Effector memory CD4-positive, alpha-beta T cell (primary cell): ENCODE data around the gene UQCRC1.

Source experiments
- DNase-seq, 3 donors: peaks; one replicate each; pipeline ENCODE4 v3.0.0-alpha.2; 2020
- H3K27ac ChIP-seq: 2 replicates; pipeline ENCODE4 v1.7.0; 2013; ENCODE audit warnings: mild to moderate bottlenecking, low read length, moderate library complexity; ENCODE audit not compliant: insufficient read depth, poor library complexity, severe bottlenecking
- H3K27me3 ChIP-seq: replicated peaks from 2 replicates; pipeline ENCODE4 v1.7.0; 2013; ENCODE audit warnings: mild to moderate bottlenecking, low read length; ENCODE audit not compliant: insufficient read depth, control insufficient read depth, poor library complexity, severe bottlenecking
- H3K36me3 ChIP-seq: 2 replicates; pipeline ENCODE4 v1.7.0; 2013; ENCODE audit warnings: mild to moderate bottlenecking, low read length, moderate library complexity; ENCODE audit not compliant: control insufficient read depth, insufficient read depth
- H3K4me1 ChIP-seq: 2 replicates; pipeline ENCODE4 v1.7.0; 2013; ENCODE audit warnings: low read length, mild to moderate bottlenecking; ENCODE audit not compliant: control insufficient read depth, insufficient read depth, poor library complexity, severe bottlenecking
- H3K4me3 ChIP-seq: 2 replicates; pipeline ENCODE4 v1.7.0; 2013; ENCODE audit warnings: low read length, low read depth, mild to moderate bottlenecking; ENCODE audit not compliant: insufficient read depth, poor library complexity, severe bottlenecking
- H3K9me3 ChIP-seq: 2 replicates; pipeline ENCODE4 v1.7.0; 2013; ENCODE audit warnings: mild to moderate bottlenecking, low read length, moderate library complexity; ENCODE audit not compliant: control insufficient read depth

Gene UQCRC1

GRCh38 chr3:48623851-48624547 is 14.6 kb upstream of the UQCRC1 start:
- peaks cover 15% of the 10 kb centered on the region for H3K36me3 ChIP-seq
- H3K4me1 ChIP-seq, result no peaks in the 10 kb centered on the region
- H3K27ac ChIP-seq, result no peak overlapping the region
- no peak overlapping the region for H3K4me3 ChIP-seq
- no peak for DNase-seq
- no peaks in the 10 kb centered on the region for H3K27me3 ChIP-seq
- H3K9me3 ChIP-seq, result no peaks in the 10 kb centered on the region

GRCh38 chr3:48621461-48621869 is 12.0 kb upstream of the UQCRC1 start, which contains the start of gene TMEM89:
Gene TMEM89, minus strand, starts transcription at chr3:48621769. Its CDS starts 13 bp downstream, at chr3:48621756.
- no peak within 1 kb of the TSS for H3K27ac ChIP-seq
- no peaks in the 10 kb centered on the region for H3K9me3 ChIP-seq
- no peaks in the 10 kb centered on the region for H3K4me1 ChIP-seq
- H3K36me3 ChIP-seq, result no peaks in the 10 kb centered on the region
- DNase-seq, result no peak
- H3K4me3 ChIP-seq, result no peak within 1 kb of the TSS
- H3K27me3 ChIP-seq, result no peaks in the 10 kb centered on the region

- Histone ChIP-seq H3K36me3 (no peaks in the 10 kb centered on the region), H3K27ac (no peak overlapping the region), H3K4me3 (no peak overlapping the region), H3K27me3 (no peaks in the 10 kb centered on the region), H3K9me3 (no peaks in the 10 kb centered on the region), H3K4me1 (no peaks in the 10 kb centered on the region)
- DNase-seq, result no peak
Measured at GRCh38 chr3:48619541-48620524, 10.4 kb upstream of the UQCRC1 start.

- no peak for DNase-seq
- Histone ChIP-seq H3K4me3 (no peak overlapping the region), H3K36me3 (no peaks in the 10 kb centered on the region), H3K27ac (no peak overlapping the region), H3K27me3 (no peaks in the 10 kb centered on the region), H3K9me3 (no peaks in the 10 kb centered on the region), H3K4me1 (no peaks in the 10 kb centered on the region)
Measured at GRCh38 chr3:48617559-48617958, 8.1 kb upstream of the UQCRC1 start.

- DNase-seq, result no peak
- Histone ChIP-seq H3K36me3 (no peaks in the 10 kb centered on the region), H3K4me1 (no peaks in the 10 kb centered on the region), H3K27me3 (no peaks in the 10 kb centered on the region), H3K27ac (no peak overlapping the region), H3K9me3 (no peaks in the 10 kb centered on the region), H3K4me3 (no peak overlapping the region)
Measured at GRCh38 chr3:48614044-48614443, 4.6 kb upstream of the UQCRC1 start.

- Histone ChIP-seq H3K4me3 (no peak overlapping the region), H3K27ac (no peak overlapping the region), H3K27me3 (no peaks in the 10 kb centered on the region), H3K36me3 (no peaks in the 10 kb centered on the region), H3K4me1 (no peaks in the 10 kb centered on the region), H3K9me3 (no peaks in the 10 kb centered on the region)
- no peak for DNase-seq
Measured at GRCh38 chr3:48612309-48612708, 2.9 kb upstream of the UQCRC1 start.

GRCh38 chr3:48607519-48607918 is 1.9 kb downstream of the UQCRC1 start:
- H3K4me1 ChIP-seq, result no peaks in the 10 kb centered on the region
- no peaks in the 10 kb centered on the region for H3K27me3 ChIP-seq
- no peak overlapping the region for H3K4me3 ChIP-seq
- DNase-seq, result no peak
- H3K9me3 ChIP-seq, result no peaks in the 10 kb centered on the region
- H3K27ac ChIP-seq, result no peak overlapping the region
- peaks cover 33% of the 10 kb centered on the region for H3K36me3 ChIP-seq

- no peaks in the 10 kb centered on the region for H3K4me1 ChIP-seq
- no peaks in the 10 kb centered on the region for H3K27me3 ChIP-seq
- no peak for DNase-seq
- H3K27ac ChIP-seq, result no peak overlapping the region
- no peak overlapping the region for H3K4me3 ChIP-seq
- H3K9me3 ChIP-seq, result no peaks in the 10 kb centered on the region
- peaks cover 78% of the 10 kb centered on the region for H3K36me3 ChIP-seq
Measured at GRCh38 chr3:48601622-48601994, 7.8 kb downstream of the UQCRC1 start.

GRCh38 chr3:48600711-48601621 is 8.5 kb downstream of the UQCRC1 start:
- Histone ChIP-seq H3K4me1 (no peaks in the 10 kb centered on the region), H3K4me3 (no peak overlapping the region), H3K9me3 (no peaks in the 10 kb centered on the region), H3K27ac (no peak overlapping the region), H3K27me3 (no peaks in the 10 kb centered on the region), H3K36me3 (peaks cover 78% of the 10 kb centered on the region)
- DNase-seq, result no peak
